SK-N-MC (cell line): ENCODE results near the gene CRTC3.

ENCODE experiments used
- DNase-seq: peaks from one replicate; pipeline ENCODE4 v3.0.0-alpha.2; 2011; ENCODE audit warnings: low read depth, low spot score
- H3K27ac ChIP-seq: fragments of 200-600 bp; sonication (generic); 2 replicates; pipeline ENCODE4 v1.5.1; 2016; ENCODE audit warnings: mixed run types
- H3K36me3 ChIP-seq: fragments of 200-600 bp; sonication (generic); 2 replicates; pipeline ENCODE4 v1.6.1; 2017; ENCODE audit warnings: antibody characterized with exemption, low read length, mixed read lengths; ENCODE audit not compliant: insufficient read depth
- H3K4me3 ChIP-seq: fragments of 200-600 bp; sonication (generic); 2 replicates; pipeline ENCODE4 v1.5.1; 2016
- H3K9ac ChIP-seq: fragments of 200-600 bp; sonication (generic); 2 replicates; pipeline ENCODE4 v1.8.0; 2017; ENCODE audit warnings: mixed run types, mixed read lengths; ENCODE audit not compliant: insufficient read length
- H3K9me3 ChIP-seq: fragments of 200-600 bp; sonication (generic); 2 replicates; pipeline ENCODE4 v1.6.1; 2017; ENCODE audit warnings: low read depth, mild to moderate bottlenecking, antibody characterized with exemption, low read length, moderate library complexity, mixed read lengths
- EZH2 ChIP-seq: fragments of 200-600 bp; sonication (generic); IDR thresholded peaks from one replicate; pipeline ENCODE4 v1.6.1; 2017; ENCODE audit warnings: antibody characterized with exemption
- FOXP2 ChIP-seq: optimal IDR thresholded peaks from 2 replicates; pipeline ENCODE3; 2011; ENCODE audit warnings: mild to moderate bottlenecking, moderate library complexity; ENCODE audit not compliant: insufficient read depth; ENCODE audit errors: extremely low read length, control extremely low read depth
- POLR2AphosphoS5 ChIP-seq: IDR thresholded peaks from 2 replicates; pipeline ENCODE4 v1.6.1; 2012; ENCODE audit warnings: mild to moderate bottlenecking, low read depth, low read length, borderline replicate concordance

CRTC3 gene

DNA sequence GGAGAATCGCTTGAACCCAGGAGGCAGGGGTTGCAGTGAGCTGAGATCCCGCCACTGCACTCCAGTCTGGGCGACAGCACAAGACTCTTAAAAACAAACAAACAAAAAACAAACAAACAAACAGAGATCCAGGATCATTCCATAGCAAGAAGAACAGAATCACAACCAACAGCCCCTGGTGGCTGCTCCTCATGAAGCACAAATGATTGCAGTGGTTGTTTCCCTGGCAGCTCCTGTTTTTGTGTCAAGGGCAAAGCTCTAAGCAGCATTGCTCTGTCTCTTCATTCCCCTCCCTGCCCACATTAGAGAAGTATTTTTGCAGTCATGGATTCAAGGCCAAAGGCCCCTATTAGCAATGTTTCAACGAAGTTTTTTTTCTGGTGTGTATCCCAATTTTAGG lies 161.6 kb downstream of the CRTC3 start:
- Histone ChIP-seq H3K9me3 (no peaks in the 10 kb centered on the region), H3K4me3 (no peak overlapping the region), H3K9ac (no peak overlapping the region), H3K27ac (no peak overlapping the region), H3K36me3 (no peaks in the 10 kb centered on the region)
- TF ChIP-seq EZH2: no peak
- TF ChIP-seq POLR2AphosphoS5: no peak
- TF ChIP-seq FOXP2: no peak
- no peak for DNase-seq

GRCh38 chr15:90691982-90692773 lies 162.5 kb downstream of the CRTC3 start:
- H3K36me3 ChIP-seq: no peaks in the 10 kb centered on the region
- H3K4me3 ChIP-seq: no peak overlapping the region
- no peak overlapping the region for H3K27ac ChIP-seq
- no peak overlapping the region for H3K9ac ChIP-seq
- no peak for DNase-seq
- TF ChIP-seq EZH2 (no peak), POLR2AphosphoS5 (no peak), FOXP2 (no peak)
- no peaks in the 10 kb centered on the region for H3K9me3 ChIP-seq
